AG09319 (cell line): ENCODE data around the gene TNFRSF8.

ENCODE experiments used
- DNase-seq: peaks from one replicate; pipeline ENCODE4 v3.0.0-alpha.2; 2010; ENCODE audit warnings: low read depth; ENCODE audit errors: extremely low read depth
- CTCF ChIP-seq: IDR thresholded peaks from 2 replicates; pipeline ENCODE4 v1.5.1; 2011; ENCODE audit warnings: low read depth, mild to moderate bottlenecking, inconsistent platforms, low read length, moderate library complexity

The TNFRSF8 gene

GRCh38 chr1:12150456-12151200, 87.5 kb downstream of the TNFRSF8 start:
- no peak for TF ChIP-seq CTCF
- DNase-seq = no peak

- no peak for DNase-seq
- no peak for TF ChIP-seq CTCF
Observed at GRCh38 chr1:12151465-12151864, 88.4 kb downstream of the TNFRSF8 start.

DNA sequence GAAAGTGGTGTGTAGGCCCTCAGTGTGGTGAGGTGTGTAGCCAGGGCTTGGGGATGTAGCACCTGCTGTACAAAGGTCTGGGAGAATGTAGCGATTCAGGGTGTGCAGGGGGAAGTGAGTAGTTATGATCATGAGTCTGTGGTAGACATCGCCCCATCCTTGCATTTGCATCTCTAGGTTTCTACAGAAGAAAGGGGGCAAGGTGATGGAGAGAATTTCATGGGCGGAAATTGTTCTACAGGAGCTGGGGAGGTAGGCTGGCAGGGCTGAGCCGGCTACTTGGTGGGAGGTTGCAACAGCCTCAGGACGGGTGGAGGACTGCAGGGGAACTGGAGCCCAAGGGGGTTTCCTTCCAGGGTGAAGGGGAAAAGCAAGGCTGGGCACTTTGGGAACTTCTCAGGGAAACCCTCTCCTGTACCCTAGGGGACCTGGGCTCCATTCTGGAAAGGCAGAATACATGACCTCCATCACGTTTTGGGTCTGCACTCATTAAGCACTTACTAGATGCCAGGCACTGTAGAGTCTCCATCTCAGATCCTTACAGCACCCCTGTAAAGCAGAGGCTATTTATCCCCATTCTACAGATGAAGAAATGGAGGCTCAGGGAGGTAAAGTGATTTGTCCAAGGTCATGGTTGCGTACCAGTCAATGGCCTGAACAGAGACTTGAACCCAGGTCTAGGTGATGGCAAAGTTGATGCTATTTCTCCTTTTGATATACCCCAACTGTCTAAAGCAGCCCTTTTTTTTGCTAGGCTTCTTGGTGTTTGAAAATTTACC, 89.2 kb downstream of the TNFRSF8 start:
- no peak for DNase-seq

GRCh38 chr1:12153181-12153785, 90.2 kb downstream of the TNFRSF8 start:
- TF ChIP-seq CTCF = no peak

More for the DNA sequence above, 89.2 kb downstream of the TNFRSF8 start:
- TF ChIP-seq CTCF = no peak

DNA sequence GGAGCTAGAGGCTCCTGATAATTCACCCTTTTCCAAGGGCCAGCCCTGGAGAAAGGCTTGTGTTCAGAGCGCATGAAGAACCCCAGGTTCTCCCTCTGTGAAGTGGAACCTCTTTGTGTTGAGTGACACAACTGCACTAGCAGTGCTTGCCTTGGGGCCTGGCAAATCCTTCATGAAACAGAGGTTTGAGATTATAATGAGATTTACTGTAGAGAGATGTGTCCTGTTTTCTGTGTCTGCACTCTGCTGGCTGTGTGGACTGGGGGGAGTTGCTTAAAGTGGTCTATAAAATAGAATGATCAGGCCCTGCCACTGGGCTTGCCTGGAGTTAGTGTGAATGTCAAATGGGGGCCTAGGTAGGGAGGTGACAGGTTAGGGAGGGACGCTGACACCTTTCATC, 92.2 kb downstream of the TNFRSF8 start:
- DNase-seq = no peak
- TF ChIP-seq CTCF = no peak

More at GRCh38 chr1:12153181-12153785, 90.2 kb downstream of the TNFRSF8 start:
- DNase-seq = peak; percentile 47

GRCh38 chr1:12157366-12158231, 94.5 kb downstream of the TNFRSF8 start:
- no peak for TF ChIP-seq CTCF
- no peak for DNase-seq
